K562 (cell line): Measurements from ENCODE around the gene OR5F1. TPM values are rescaled to one million over a fixed set of nuclear protein-coding genes. Genes with fewer than 3 reads are reported as not detected.

Source experiments
- ATAC-seq: fragments of 200-7000 bp; cut with Tn5 transposase; 3 replicates; pipeline ENCODE4 v1.9.1; 2020; ENCODE audit warnings: moderate library complexity
- BruUV-seq: library from RNA; stranded (reverse); fragments of 400-500 nt; replicated peaks from 2 replicates; lab custom pipeline; 2021; lab: Mats Ljungman, UMichigan
- CTCF ChIA-PET: fragments of 300-600 bp; formaldehyde crosslinking; extraction: SDS; loops from one replicate; lab custom pipeline; 2021; ENCODE audit warnings: low intra/inter-chr PET ratio; lab: Yijun Ruan, JAX
- POLR2A ChIA-PET: fragments of 300-600, 350-650 bp; sonication (Branson Sonifier 250); formaldehyde crosslinking; extraction: SDS; loops from one replicate; lab custom pipeline; 2021; ENCODE audit warnings: antibody characterized with exemption, inconsistent platforms; lab: Yijun Ruan, JAX
- DNase-seq, 4 experiments: peaks; one replicate each; pipeline versions ENCODE4 v3.0.0 to v3.0.0-alpha.2; 2011 to 2018; ENCODE audit warnings: low spot score in 3 of 4, mixed read lengths in 3 of 4; ENCODE audit errors: extremely low read depth in 1 of 4
- FAIRE-seq: peaks from 2 replicates; lab custom pipeline; 2011; peaks lifted over from hg19 to GRCh38; lab: Jason Lieb, UNC
- H2AFZ ChIP-seq: 2 replicates; pipeline ENCODE4 v1.6.0; 2011; ENCODE audit warnings: low read depth, low read length, control low read depth, inconsistent platforms
- H3K27ac ChIP-seq: fragments of 200-600 bp; 3 replicates; pipeline ENCODE4 v1.8.0; 2011; ENCODE audit warnings: low read depth, mild to moderate bottlenecking, control low read depth, inconsistent platforms, low read length, moderate library complexity, mixed read lengths; ENCODE audit errors: extremely low read depth
- H3K27me3 ChIP-seq, 2 experiments: fragments of 300-600 bp in 1 of 2; 2 replicates in 1 of 2; 3 replicates in 1 of 2; pipeline versions ENCODE4 v1.6.0 to v1.8.0; 2011; ENCODE audit warnings: inconsistent platforms in 2 of 2, low read length in 2 of 2, mild to moderate bottlenecking in 1 of 2, mixed read lengths in 1 of 2, moderate library complexity in 1 of 2; ENCODE audit not compliant: control insufficient read depth in 2 of 2, insufficient read depth in 2 of 2
- H3K36me3 ChIP-seq: fragments of 300-600 bp; 3 replicates; pipeline ENCODE4 v1.8.0; 2011; ENCODE audit warnings: mild to moderate bottlenecking, low read length, inconsistent platforms; ENCODE audit not compliant: control insufficient read depth, insufficient read depth
- H3K4me1 ChIP-seq, 2 experiments: fragments of 200-600 bp in 1 of 2; replicated peaks in 1 of 2; 2 replicates in 1 of 2; 3 replicates in 1 of 2; pipeline versions ENCODE4 v1.5.1 to v1.8.0; 2011; ENCODE audit warnings: inconsistent platforms in 2 of 2, low read length in 2 of 2, mild to moderate bottlenecking in 1 of 2, mixed read lengths in 1 of 2, moderate library complexity in 1 of 2; ENCODE audit not compliant: control insufficient read depth in 2 of 2, insufficient read depth in 2 of 2
- H3K4me2 ChIP-seq: 2 replicates; pipeline ENCODE4 v1.6.1; 2011; ENCODE audit warnings: low read length, control low read depth, inconsistent platforms, mixed read lengths; ENCODE audit not compliant: insufficient read depth
- H3K4me3 ChIP-seq: fragments of 200-600 bp; sonication (generic), shearing (Covaris generic); 2 replicates; pipeline ENCODE4 v1.5.1; 2016; ENCODE audit warnings: control low read depth, inconsistent platforms
- H3K79me2 ChIP-seq: fragments of 200-600 bp; 3 replicates; pipeline ENCODE4 v1.8.0; 2011; ENCODE audit warnings: low read length, inconsistent platforms; ENCODE audit not compliant: control insufficient read depth, insufficient read depth
- H3K9ac ChIP-seq, 2 experiments: 2 replicates each; pipeline versions ENCODE4 v1.6.0 to v1.6.1; 2011; ENCODE audit warnings: low read depth in 2 of 2, low read length in 2 of 2, control low read depth in 1 of 2, inconsistent platforms in 1 of 2, mild to moderate bottlenecking in 1 of 2, mixed read lengths in 1 of 2; ENCODE audit not compliant: insufficient read depth in 1 of 2
- H3K9me1 ChIP-seq: one replicate; pipeline ENCODE4 v1.6.0; 2011; ENCODE audit warnings: inconsistent platforms, mild to moderate bottlenecking, low read length, moderate library complexity; ENCODE audit not compliant: control insufficient read depth, insufficient read depth
- H3K9me3 ChIP-seq: replicated peaks from 2 replicates; pipeline ENCODE4 v1.5.1; 2011; ENCODE audit warnings: low read depth, low read length, inconsistent platforms; ENCODE audit not compliant: control insufficient read depth, insufficient read depth
- H4K20me1 ChIP-seq: replicated peaks from 2 replicates; pipeline ENCODE4 v1.6.1; 2011; ENCODE audit warnings: low read length, inconsistent platforms, mixed read lengths; ENCODE audit not compliant: control insufficient read depth, insufficient read depth
- AFF1 ChIP-seq, 2 experiments: fragments of 450-650 bp; IDR thresholded peaks; 2 replicates each; pipeline ENCODE4 v1.6.1; 2018; ENCODE audit warnings: mild to moderate bottlenecking in 2 of 2, low read depth in 1 of 2; ENCODE audit not compliant: partially characterized antibody in 2 of 2
- ARID3B ChIP-seq: fragments of 250-450 bp; sonication (Bioruptor Pico); IDR thresholded peaks from 2 replicates; pipeline ENCODE4 v1.4.0; 2020; ENCODE audit warnings: borderline replicate concordance
- BRD9 ChIP-seq: fragments of 450-650 bp; IDR thresholded peaks from 2 replicates; pipeline ENCODE4 v1.6.1; 2018; ENCODE audit warnings: low read depth; ENCODE audit not compliant: partially characterized antibody
- CBX2 ChIP-seq: fragments of 200-600 bp; sonication (generic); IDR thresholded peaks from one replicate; pipeline ENCODE4 v1.6.1; 2012; ENCODE audit warnings: mild to moderate bottlenecking, low read length, inconsistent platforms; ENCODE audit not compliant: insufficient read depth, poor library complexity, severe bottlenecking
- CBX5 ChIP-seq: IDR thresholded peaks from 2 replicates; pipeline ENCODE4 v1.6.1; 2014; ENCODE audit warnings: low read depth, borderline replicate concordance
- MTA1 ChIP-seq: fragments of 450-650 bp; IDR thresholded peaks from 2 replicates; pipeline ENCODE4 v1.6.1; 2017; ENCODE audit warnings: borderline replicate concordance
- ZBTB11 ChIP-seq, 3 experiments: fragments of 200-800 bp in 1 of 3; fragments of 250-450 bp in 1 of 3; fragments of 450-650 bp in 1 of 3; sonication (Bioruptor Pico) in 1 of 3; sonication (Bioruptor generic) in 1 of 3; formaldehyde crosslinking in 1 of 3; IDR thresholded peaks; 2 replicates each; pipeline versions ENCODE4 v1.6.1 to v1.8.0; 2016 to 2022; ENCODE audit warnings: mild to moderate bottlenecking in 2 of 3, missing genetic modification characterization in 2 of 3, missing compliant biosample characterization in 1 of 3, moderate library complexity in 1 of 3
- WGBS: fragments of 100-300 bp; shearing (Covaris generic); methylation state at CpG from one replicate; pipeline ENCODE4 v1.1.6; 2016; ENCODE audit warnings: low coverage, mixed read lengths; ENCODE audit not compliant: insufficient coverage; ENCODE audit errors: missing lambda C conversion rate; 5-methylcytosine and 5-hydroxymethylcytosine counted together
- in situ Hi-C: fragments of 300-500 bp; cut with MboI; formaldehyde crosslinking; loops from 4 replicates; pipeline ENCODE4 v1.15.0; 2018; ENCODE audit warnings: inconsistent platforms, mixed read lengths
- intact Hi-C: fragments of 100-400 bp; cut with micrococcal nuclease; formaldehyde crosslinking; loops from 2 replicates; pipeline ENCODE4 v1.14.2; 2022
- polyA plus RNA-seq, 8 experiments: library from polyadenylated mRNA; depleted of rRNA in 4 of 8; stranded (reverse) in 5 of 8; unstranded in 3 of 8; fragments of >200 nt; fragmentation: Nextera tagmentation in 2 of 8; fragmentation: Illumina TruSeq in 1 of 8; extraction: Ambion mirVana in 2 of 8; extraction: Trizol in 1 of 8; gene quantifications; 2 replicates each; pipeline versions ENCODE4 v1.2.1 to v1.2.3, GENCODE V29; 2011 to 2014; ENCODE audit warnings: inconsistent platforms in 1 of 8, missing spikeins in 1 of 8
- total RNA-seq, 7 experiments: library from RNA; depleted of rRNA in 6 of 7; stranded (reverse); fragments of >200 nt in 6 of 7; fragmentation: Illumina TruSeq in 2 of 7; extraction: Trizol in 2 of 7; gene quantifications; 2 replicates each; pipeline versions ENCODE4 v1.2.1 to v1.2.3, GENCODE V29; 2011 to 2021; ENCODE audit warnings: low replicate concordance in 1 of 7

OR5F1 gene
- total and polyA plus RNA-seq, 9 of the 15 experiments (the other 6 are each of a cell fraction or from before 2014, with no cell fraction given), result not detected

GRCh38 chr11:56013805-56014204 lies 19.4 kb upstream of the OR5F1 start:
- DNase-seq, result no peak
- Histone ChIP-seq H2AFZ (no peak overlapping the region), H3K4me1 (no peaks in the 10 kb centered on the region), H3K9me3 (no peaks in the 10 kb centered on the region), H3K4me3 (no peak overlapping the region), H3K9me1 (no peaks in the 10 kb centered on the region), H3K36me3 (no peaks in the 10 kb centered on the region), H3K9ac (no peak overlapping the region), H3K4me2 (no peak overlapping the region), H4K20me1 (no peaks in the 10 kb centered on the region), H3K27me3 (no peaks in the 10 kb centered on the region), H3K27ac (no peak overlapping the region), H3K79me2 (no peaks in the 10 kb centered on the region)
- in situ Hi-C loops, result no loop called here
- WGBS, result 0% methylated on average over 2 of the region's 2 CpGs
- no peak for ATAC-seq
- no TSS peak for BruUV-seq
- intact Hi-C loops, result no loop called here
- CTCF ChIA-PET, result no interaction called here
- POLR2A ChIA-PET, result no interaction called here
- no peak for FAIRE-seq
- TF ChIP-seq ZBTB11 (CRISPR knock-in tag; IDR thresholded peaks at IDR 0.05) (no peak), MTA1 (no peak), ARID3B (no peak), CBX5 (no peak), AFF1 (IDR thresholded peaks at IDR 0.05; ENCODE audit: low read depth in 1 of 2, partially characterized antibody in 2 of 2) (no peak), BRD9 (no peak), CBX2 (no peak)
